HL-60 (cell line): ENCODE measurements around the gene ROBO1.

Experiments used
- CTCF ChIP-seq: IDR thresholded peaks from one replicate; pipeline ENCODE4 v1.5.1; 2011; ENCODE audit warnings: low read length, control low read depth, inconsistent platforms; ENCODE audit not compliant: insufficient read depth
- POLR2AphosphoS5 ChIP-seq: IDR thresholded peaks from 2 replicates; pipeline ENCODE4 v1.6.1; 2012; ENCODE audit warnings: low read depth
- REST ChIP-seq: IDR thresholded peaks from 2 replicates; pipeline ENCODE4 v1.6.1; 2012; ENCODE audit warnings: low read depth; ENCODE audit not compliant: insufficient replicate concordance

- TF ChIP-seq CTCF (no peak), POLR2AphosphoS5 (no peak), REST (no peak)
These were observed 878.5 kb downstream of the ROBO1 start for GRCh38 chr3:78889348-78889747.
